CD14-positive monocyte (primary cell): ENCODE results near the gene LYPD8. TPM values are rescaled to one million over a fixed set of nuclear protein-coding genes. Genes with fewer than 3 reads are reported as not detected.
A peak's percentile ranks its signal among the peaks of the same experiment; 100 is the strongest.

Experiments used
- DNase-seq, 3 donors: peaks; one replicate each; pipeline ENCODE4 v3.0.0-alpha.2; 2011 to 2022
- H2AFZ ChIP-seq: 2 replicates; pipeline ENCODE4 v1.6.0; 2012; ENCODE audit warnings: mild to moderate bottlenecking, low read depth, low read length, inconsistent platforms; ENCODE audit not compliant: insufficient read depth, poor library complexity, severe bottlenecking
- H3K27ac ChIP-seq, 2 donors: 1 replicate in 1 of 2; 2 replicates in 1 of 2; pipeline ENCODE4 v1.5.1; 2012 to 2013; ENCODE audit warnings: low read length in 2 of 2, control low read depth in 1 of 2, inconsistent platforms in 1 of 2, low read depth in 1 of 2, mild to moderate bottlenecking in 1 of 2
- H3K27me3 ChIP-seq, 2 donors: one replicate each; pipeline versions ENCODE4 v1.6.0 to v1.6.1; 2011 to 2013; ENCODE audit warnings: low read length in 2 of 2; ENCODE audit not compliant: control insufficient read depth in 2 of 2, insufficient read depth in 2 of 2
- H3K36me3 ChIP-seq, 2 donors: replicated peaks in 1 of 2; 1 replicate in 1 of 2; 2 replicates in 1 of 2; pipeline versions ENCODE4 v1.5.1 to v1.6.1; 2012 to 2013; ENCODE audit warnings: low read length in 2 of 2, control low read depth in 1 of 2, inconsistent platforms in 1 of 2, mild to moderate bottlenecking in 1 of 2; ENCODE audit not compliant: insufficient read depth in 2 of 2, control insufficient read depth in 1 of 2
- H3K4me1 ChIP-seq, 2 donors: 1 replicate in 1 of 2; 2 replicates in 1 of 2; pipeline versions ENCODE4 v1.5.1 to v1.6.1; 2012 to 2013; ENCODE audit warnings: low read length in 2 of 2, control low read depth in 1 of 2, inconsistent platforms in 1 of 2, mild to moderate bottlenecking in 1 of 2, moderate library complexity in 1 of 2; ENCODE audit not compliant: insufficient read depth in 2 of 2, control insufficient read depth in 1 of 2
- H3K4me2 ChIP-seq: replicated peaks from 2 replicates; pipeline ENCODE3; 2012; ENCODE audit warnings: low read length, moderate library complexity, mild to moderate bottlenecking; ENCODE audit not compliant: poor library complexity, severe bottlenecking; ENCODE audit errors: extremely low read depth
- H3K4me3 ChIP-seq, 3 experiments: fragments of 200-600 bp in 1 of 3; sonication (generic) in 1 of 3; replicated peaks in 1 of 3; 1 replicate in 2 of 3; 2 replicates in 1 of 3; pipeline ENCODE4 v1.5.1; 2011 to 2013; ENCODE audit warnings: low read length in 3 of 3, mild to moderate bottlenecking in 3 of 3, control low read depth in 2 of 3, low read depth in 2 of 3, inconsistent platforms in 1 of 3, moderate library complexity in 1 of 3
- H3K79me2 ChIP-seq: 2 replicates; pipeline ENCODE4 v1.6.0; 2012; ENCODE audit warnings: mild to moderate bottlenecking, control low read depth, inconsistent platforms, low read length, moderate library complexity; ENCODE audit not compliant: insufficient read depth
- H3K9ac ChIP-seq: 2 replicates; pipeline ENCODE4 v1.6.0; 2017; ENCODE audit warnings: low read length, mild to moderate bottlenecking; ENCODE audit not compliant: insufficient read depth, poor library complexity, severe bottlenecking
- H3K9me3 ChIP-seq, 2 donors: replicated peaks in 1 of 2; 1 replicate in 1 of 2; 2 replicates in 1 of 2; pipeline versions ENCODE4 v1.5.1 to v1.6.1; 2012 to 2013; ENCODE audit warnings: low read length in 2 of 2, control low read depth in 1 of 2; ENCODE audit not compliant: control insufficient read depth in 1 of 2, insufficient read depth in 1 of 2
- H4K20me1 ChIP-seq: 2 replicates; pipeline ENCODE4 v1.6.0; 2012; ENCODE audit warnings: mild to moderate bottlenecking, low read length, control low read depth, moderate library complexity; ENCODE audit not compliant: insufficient read depth
- H3K27ac Mint-ChIP-seq, 7 donors: one replicate each; pipeline ENCODE4 v1.8.0; 2020; ENCODE audit warnings: mild to moderate bottlenecking in 7 of 7, mixed read lengths in 7 of 7, moderate library complexity in 6 of 7, inconsistent platforms in 2 of 7
- H3K27me3 Mint-ChIP-seq, 3 donors: one replicate each; pipeline ENCODE4 v1.8.0; 2021 to 2022; ENCODE audit warnings: low read depth in 3 of 3, mild to moderate bottlenecking in 3 of 3, mixed read lengths in 3 of 3, moderate library complexity in 3 of 3, inconsistent platforms in 1 of 3
- H3K36me3 Mint-ChIP-seq, 2 donors: one replicate each; pipeline ENCODE4 v1.8.0; 2020; ENCODE audit warnings: mixed read lengths in 2 of 2, inconsistent platforms in 1 of 2, mild to moderate bottlenecking in 1 of 2
- H3K4me1 Mint-ChIP-seq: one replicate; pipeline ENCODE4 v1.8.0; 2020; ENCODE audit warnings: mild to moderate bottlenecking, mixed read lengths
- H3K4me3 Mint-ChIP-seq, 2 donors: one replicate each; pipeline ENCODE4 v1.8.0; 2020; ENCODE audit warnings: mild to moderate bottlenecking in 2 of 2, mixed read lengths in 2 of 2, moderate library complexity in 1 of 2
- H3K9me3 Mint-ChIP-seq, 7 donors: one replicate each; pipeline ENCODE4 v1.8.0; 2020 to 2022; ENCODE audit warnings: mixed read lengths in 7 of 7, mild to moderate bottlenecking in 6 of 7, moderate library complexity in 6 of 7, inconsistent platforms in 2 of 7
- WGBS: methylation state at CpG from one replicate; pipeline ENCODE4 v1.1.5; 2013; ENCODE audit warnings: missing lambda C conversion rate; ENCODE audit not compliant: insufficient coverage; 5-methylcytosine and 5-hydroxymethylcytosine counted together
- intact Hi-C, 2 donors: fragments of 100-400 bp; cut with micrococcal nuclease; formaldehyde crosslinking; loops; one replicate each; pipeline versions ENCODE4 v1.15.0 to v1.15.1; 2023
- polyA plus RNA-seq, 3 donors: library from polyadenylated mRNA; depleted of rRNA in 1 of 3; unstranded in 2 of 3; stranded (reverse) in 1 of 3; fragments of 300-500 nt in 2 of 3; fragments of >200 nt in 1 of 3; fragmentation: Illumina TruSeq in 2 of 3; gene quantifications; 1 replicate in 2 of 3; 2 replicates in 1 of 3; pipeline ENCODE4 v1.2.3, GENCODE V29; 2012 to 2021
- TF ChIP-seq, protein P1 (sequence below): fragments of 200-600 bp; IDR thresholded peaks from one replicate; pipeline ENCODE4 v1.8.0; 2022; ENCODE audit warnings: antibody characterized with exemption, mild to moderate bottlenecking

Gene LYPD8
- polyA plus RNA-seq, 3 donors = 0.17 TPM; not detected in 2

DNA sequence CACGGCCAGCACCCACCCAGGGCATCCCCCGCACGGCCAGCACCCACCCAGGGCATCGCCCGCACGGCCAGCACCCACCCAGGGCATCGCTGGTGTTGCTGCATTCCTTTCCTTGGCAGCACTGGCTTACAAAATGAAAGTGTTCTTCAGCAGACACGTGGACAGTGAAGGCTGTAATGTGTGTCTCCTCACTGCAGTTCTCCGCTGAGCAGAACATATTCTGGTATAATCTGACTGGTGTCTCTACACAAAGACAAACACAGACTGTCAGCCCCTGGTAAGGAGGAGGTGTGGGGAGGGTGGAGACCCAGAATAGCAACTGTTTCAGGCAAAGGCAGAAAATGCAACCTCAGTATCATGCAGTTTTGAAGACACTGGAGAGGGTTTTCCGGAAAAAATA lies 7.3 kb downstream of the LYPD8 start:
- peaks cover 0 to 1% (median 0%) of the 10 kb centered on the region in 3 donors for H3K27me3 Mint-ChIP-seq

DNA sequence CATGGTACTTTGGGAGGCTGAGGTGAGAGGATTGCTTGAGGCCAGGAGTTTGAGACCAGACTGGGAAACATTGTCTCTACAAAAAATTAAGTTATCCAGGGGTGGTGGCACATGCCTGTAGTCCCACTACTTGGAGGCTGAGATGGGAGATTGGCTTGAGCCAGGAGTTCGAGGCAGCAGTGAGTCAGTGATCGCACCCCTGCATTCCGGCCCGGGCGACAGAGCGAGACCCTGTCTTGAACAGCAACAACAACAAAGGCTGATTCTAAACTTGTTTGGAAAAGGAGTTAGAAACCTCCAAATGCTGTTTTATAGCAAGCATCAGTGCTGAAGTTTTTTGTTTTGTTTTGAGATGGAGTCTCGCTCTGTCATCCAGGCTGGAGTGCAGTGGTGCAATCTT lies 14.7 kb downstream of the LYPD8 start:
- Histone ChIP-seq H3K27me3 (no peaks in the 10 kb centered on the region), H3K9me3 (no peaks in the 10 kb centered on the region), H4K20me1 (no peaks in the 10 kb centered on the region), H3K4me3 (no peak overlapping the region), H3K4me2 (no peak overlapping the region), H2AFZ (no peak overlapping the region), H3K9ac (no peak overlapping the region), H3K36me3 (no peaks in the 10 kb centered on the region), H3K4me1 (peaks cover 17 to 19% of the 10 kb centered on the region in 2 donors), H3K79me2 (no peaks in the 10 kb centered on the region), H3K27ac (no peak overlapping the region)
- Mint-ChIP-seq H3K9me3 (peaks cover 0 to 2% (median 0%) of the 10 kb centered on the region in 7 donors), H3K36me3 (no peaks in the 10 kb centered on the region), H3K27me3 (peaks cover 1 to 3% (median 2%) of the 10 kb centered on the region in 3 donors), H3K27ac (peak overlapping the region in 3 of 7 donors; percentile 23 to 60 (median 50)), H3K4me3 (no peak overlapping the region), H3K4me1 (peaks cover 28% of the 10 kb centered on the region)
- TF ChIP-seq, protein P1, sequence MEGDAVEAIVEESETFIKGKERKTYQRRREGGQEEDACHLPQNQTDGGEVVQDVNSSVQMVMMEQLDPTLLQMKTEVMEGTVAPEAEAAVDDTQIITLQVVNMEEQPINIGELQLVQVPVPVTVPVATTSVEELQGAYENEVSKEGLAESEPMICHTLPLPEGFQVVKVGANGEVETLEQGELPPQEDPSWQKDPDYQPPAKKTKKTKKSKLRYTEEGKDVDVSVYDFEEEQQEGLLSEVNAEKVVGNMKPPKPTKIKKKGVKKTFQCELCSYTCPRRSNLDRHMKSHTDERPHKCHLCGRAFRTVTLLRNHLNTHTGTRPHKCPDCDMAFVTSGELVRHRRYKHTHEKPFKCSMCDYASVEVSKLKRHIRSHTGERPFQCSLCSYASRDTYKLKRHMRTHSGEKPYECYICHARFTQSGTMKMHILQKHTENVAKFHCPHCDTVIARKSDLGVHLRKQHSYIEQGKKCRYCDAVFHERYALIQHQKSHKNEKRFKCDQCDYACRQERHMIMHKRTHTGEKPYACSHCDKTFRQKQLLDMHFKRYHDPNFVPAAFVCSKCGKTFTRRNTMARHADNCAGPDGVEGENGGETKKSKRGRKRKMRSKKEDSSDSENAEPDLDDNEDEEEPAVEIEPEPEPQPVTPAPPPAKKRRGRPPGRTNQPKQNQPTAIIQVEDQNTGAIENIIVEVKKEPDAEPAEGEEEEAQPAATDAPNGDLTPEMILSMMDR = no peak
- intact Hi-C loops = no loop called here
- no peak for DNase-seq
- WGBS = 97% methylated on average over 7 of the region's 7 CpGs

More for the DNA sequence above, 7.3 kb downstream of the LYPD8 start:
- Mint-ChIP-seq H3K9me3 (no peaks in the 10 kb centered on the region), H3K36me3 (no peaks in the 10 kb centered on the region), H3K27ac (peak overlapping the region in 1 of 7 donors; percentile 45), H3K4me3 (no peak overlapping the region), H3K4me1 (peaks cover 3% of the 10 kb centered on the region)
- Histone ChIP-seq H3K36me3 (no peaks in the 10 kb centered on the region), H3K9ac (no peak overlapping the region), H2AFZ (no peak overlapping the region), H3K4me1 (peaks cover 7 to 13% of the 10 kb centered on the region in 2 donors), H3K79me2 (no peaks in the 10 kb centered on the region), H3K27ac (no peak overlapping the region), H3K4me2 (no peak overlapping the region), H3K27me3 (no peaks in the 10 kb centered on the region), H3K9me3 (no peaks in the 10 kb centered on the region), H3K4me3 (no peak overlapping the region), H4K20me1 (no peaks in the 10 kb centered on the region)
- intact Hi-C loops = no loop called here
- TF ChIP-seq, protein P1 = no peak
- no peak for DNase-seq
- 91% methylated on average over 6 of the region's 10 CpGs for WGBS
